Epithelial cell of proximal tubule (primary cell): ENCODE data around the gene SMIM11. TPM values are rescaled to one million over a fixed set of nuclear protein-coding genes. Genes with fewer than 3 reads are reported as not detected.

ENCODE experiments used
- DNase-seq: peaks from one replicate; pipeline ENCODE4 v3.0.0-alpha.2; 2011; ENCODE audit warnings: low read depth
- H3K4me3 ChIP-seq: 2 replicates; pipeline ENCODE4 v1.5.1; 2011; ENCODE audit warnings: low read depth, mild to moderate bottlenecking, low read length
- CTCF ChIP-seq: conservative IDR thresholded peaks from 2 replicates; pipeline ENCODE4 v1.5.1; 2012; ENCODE audit warnings: low read depth, mild to moderate bottlenecking, low read length
- total RNA-seq: library from RNA; depleted of rRNA; stranded (reverse); fragments of >200 nt; gene quantifications from 2 replicates; pipeline ENCODE4 v1.2.3, GENCODE V29; 2015

Gene SMIM11
- total RNA-seq, 1 donor from 2014 or later: 22.0 TPM

- no peak for TF ChIP-seq CTCF
- no peak for DNase-seq
- H3K4me3 ChIP-seq: no peak overlapping the region
These were observed 30.7 kb upstream of the SMIM11 start for GRCh38 chr21:34344584-34344983.

GRCh38 chr21:34345091-34345871 is 30.0 kb upstream of the SMIM11 start:
- no peak overlapping the region for H3K4me3 ChIP-seq
- DNase-seq: no peak
- no peak for TF ChIP-seq CTCF

GRCh38 chr21:34345892-34346291 is 29.4 kb upstream of the SMIM11 start:
- TF ChIP-seq CTCF: no peak
- DNase-seq: no peak
- no peak overlapping the region for H3K4me3 ChIP-seq

- DNase-seq: no peak
- no peak overlapping the region for H3K4me3 ChIP-seq
- no peak for TF ChIP-seq CTCF
These were observed 26.3 kb upstream of the SMIM11 start for GRCh38 chr21:34348890-34349519.

GRCh38 chr21:34351786-34352241 is 23.5 kb upstream of the SMIM11 start:
- TF ChIP-seq CTCF: peak; percentile 67
- no peak overlapping the region for H3K4me3 ChIP-seq
- DNase-seq: no peak

GRCh38 chr21:34352556-34352955 is 22.8 kb upstream of the SMIM11 start:
- TF ChIP-seq CTCF: no peak

GRCh38 chr21:34353182-34353581 is 22.1 kb upstream of the SMIM11 start:
- H3K4me3 ChIP-seq: no peak overlapping the region
- TF ChIP-seq CTCF: no peak
- DNase-seq: no peak

More at GRCh38 chr21:34352556-34352955, 22.8 kb upstream of the SMIM11 start:
- DNase-seq: no peak
- H3K4me3 ChIP-seq: no peak overlapping the region
